GM12878 (cell line): Measurements from ENCODE around the gene DDX24. TPM values are rescaled to one million over a fixed set of nuclear protein-coding genes. Genes with fewer than 3 reads are reported as not detected.

ENCODE experiments used
- ATAC-seq: fragments of 200-7000 bp; cut with Tn5 transposase; 3 replicates; pipeline ENCODE4 v1.9.1; 2020; ENCODE audit warnings: mild to moderate bottlenecking, moderate library complexity
- BruUV-seq: library from RNA; stranded (reverse); fragments of 400-500 nt; replicated peaks from 2 replicates; lab custom pipeline; 2021; lab: Mats Ljungman, UMichigan
- CTCF ChIA-PET: fragments of 300-600 bp; sonication (Branson Sonifier 250); formaldehyde crosslinking; extraction: SDS; loops from one replicate; lab custom pipeline; 2021; ENCODE audit warnings: inconsistent platforms; lab: Yijun Ruan, JAX
- POLR2A ChIA-PET: fragments of 350-600 bp; formaldehyde crosslinking; extraction: SDS; loops from one replicate; lab custom pipeline; 2021; ENCODE audit warnings: inconsistent platforms; lab: Charles Lee
- RAD21 ChIA-PET: fragments of 300-600 bp; sonication (Branson Sonifier 250); formaldehyde crosslinking; loops from one replicate; lab custom pipeline; 2023; ENCODE audit warnings: antibody characterized with exemption; ENCODE audit not compliant: unreplicated experiment; lab: Charles Lee
- SMC1A ChIA-PET: fragments of 300-600 bp; sonication (Branson Sonifier 250); formaldehyde crosslinking; loops from one replicate; lab custom pipeline; 2023; ENCODE audit not compliant: unreplicated experiment, uncharacterized antibody; lab: Charles Lee
- DNase-seq: peaks from one replicate; pipeline ENCODE4 v3.0.0-alpha.2; 2011; ENCODE audit warnings: low read depth, low spot score
- FAIRE-seq: peaks from 3 replicates; lab custom pipeline; 2011; peaks lifted over from hg19 to GRCh38; lab: Jason Lieb, UNC
- H2AFZ ChIP-seq: 2 replicates; pipeline ENCODE4 v1.6.0; 2011; ENCODE audit warnings: low read depth, low read length, control low read depth; ENCODE audit not compliant: control insufficient read depth
- H3K27ac ChIP-seq: 2 replicates; pipeline ENCODE4 v1.5.1; 2011; ENCODE audit warnings: control low read depth; ENCODE audit not compliant: control insufficient read depth, insufficient read depth
- H3K27me3 ChIP-seq, 2 experiments: replicated peaks in 1 of 2; 2 replicates each; pipeline versions ENCODE4 v1.6.0 to v1.6.1; 2011; ENCODE audit warnings: low read length in 1 of 2; ENCODE audit not compliant: control insufficient read depth in 2 of 2, insufficient read depth in 2 of 2
- H3K36me3 ChIP-seq, 2 experiments: 2 replicates each; pipeline ENCODE4 v1.5.1; 2011; ENCODE audit warnings: low read length in 1 of 2; ENCODE audit not compliant: control insufficient read depth in 2 of 2, insufficient read depth in 2 of 2
- H3K4me1 ChIP-seq: 2 replicates; pipeline ENCODE4 v1.6.1; 2011; ENCODE audit warnings: mild to moderate bottlenecking, low read length, moderate library complexity, mixed read lengths; ENCODE audit not compliant: control insufficient read depth, insufficient read depth
- H3K4me2 ChIP-seq: 2 replicates; pipeline ENCODE4 v1.6.0; 2011; ENCODE audit warnings: control low read depth; ENCODE audit not compliant: control insufficient read depth, insufficient read depth
- H3K4me3 ChIP-seq: fragments of 200-600 bp; sonication (generic); 2 replicates; pipeline ENCODE4 v1.5.1; 2016
- H3K79me2 ChIP-seq: 2 replicates; pipeline ENCODE4 v1.6.0; 2011; ENCODE audit warnings: low read length; ENCODE audit not compliant: control insufficient read depth, insufficient read depth
- H3K9ac ChIP-seq: 2 replicates; pipeline ENCODE4 v1.8.0; 2011; ENCODE audit warnings: low read length, control low read depth, mixed read lengths; ENCODE audit not compliant: control insufficient read depth, insufficient read depth
- H3K9me3 ChIP-seq: replicated peaks from 3 replicates; pipeline ENCODE4 v1.5.1; 2011; ENCODE audit warnings: mild to moderate bottlenecking, low read length; ENCODE audit not compliant: control insufficient read depth, insufficient read depth
- H4K20me1 ChIP-seq: 2 replicates; pipeline ENCODE4 v1.6.0; 2011; ENCODE audit not compliant: control insufficient read depth, insufficient read depth
- ATF7 ChIP-seq: fragments of 450-650 bp; IDR thresholded peaks from 2 replicates; pipeline ENCODE4 v1.6.1; 2016; ENCODE audit warnings: low read depth, mild to moderate bottlenecking
- E4F1 ChIP-seq: fragments of 450-650 bp; IDR thresholded peaks from 2 replicates; pipeline ENCODE4 v1.6.1; 2018; ENCODE audit warnings: borderline replicate concordance, mild to moderate bottlenecking; ENCODE audit not compliant: partially characterized antibody
- EED ChIP-seq: sonication (generic); IDR thresholded peaks from 2 replicates; pipeline ENCODE4 v1.6.1; 2016; ENCODE audit warnings: antibody characterized with exemption, low read depth
- HSF1 ChIP-seq: fragments of 150-350 bp; IDR thresholded peaks from 2 replicates; pipeline ENCODE4 v1.6.1; 2014; ENCODE audit warnings: mild to moderate bottlenecking, low read depth, low read length
- NFIC ChIP-seq: IDR thresholded peaks from 2 replicates; pipeline ENCODE4 v1.6.1; 2012; ENCODE audit warnings: low read depth, mild to moderate bottlenecking, inconsistent platforms, low read length, moderate library complexity
- NR2C2 ChIP-seq: IDR thresholded peaks from 2 replicates; pipeline ENCODE4 v1.6.1; 2011; ENCODE audit warnings: borderline replicate concordance, low read depth; ENCODE audit not compliant: control insufficient read depth, insufficient read length
- NR2F1 ChIP-seq: fragments of 450-650 bp; conservative IDR thresholded peaks from 2 replicates; pipeline ENCODE4 v1.6.1; 2017; ENCODE audit warnings: mild to moderate bottlenecking
- PRDM15 ChIP-seq: fragments of 450-650 bp; formaldehyde crosslinking; IDR thresholded peaks from 2 replicates; pipeline ENCODE4 v1.4.0; 2020; ENCODE audit warnings: mild to moderate bottlenecking, moderate library complexity
- RUNX3 ChIP-seq: IDR thresholded peaks from 2 replicates; pipeline ENCODE4 v1.6.1; 2012; ENCODE audit warnings: low read length, inconsistent platforms
- SPI1 ChIP-seq: IDR thresholded peaks from 2 replicates; pipeline ENCODE4 v1.6.1; 2011; ENCODE audit warnings: low read depth, mild to moderate bottlenecking, low read length, moderate library complexity, borderline replicate concordance; ENCODE audit not compliant: insufficient read depth
- SREBF1 ChIP-seq: IDR thresholded peaks from 2 replicates; pipeline ENCODE4 v1.6.1; 2012; ENCODE audit warnings: mild to moderate bottlenecking, low read length
- SREBF2 ChIP-seq: IDR thresholded peaks from 2 replicates; pipeline ENCODE4 v1.6.1; 2012; ENCODE audit warnings: mild to moderate bottlenecking, low read length
- STAT3 ChIP-seq: IDR thresholded peaks from 2 replicates; pipeline ENCODE4 v1.6.1; 2011; ENCODE audit warnings: low read depth, low read length, improper control_type of control experiment
- WGBS: methylation state at CpG from one replicate; pipeline ENCODE4 v1.1.6; 2016; ENCODE audit warnings: low lambda C conversion rate; ENCODE audit not compliant: insufficient replicate concordance, insufficient coverage; ENCODE audit errors: missing lambda C conversion rate; 5-methylcytosine and 5-hydroxymethylcytosine counted together
- in situ Hi-C: fragments of 300-500 bp; cut with MboI; formaldehyde crosslinking; loops from 9 replicates; pipeline ENCODE4 v1.14.3; 2018; ENCODE audit warnings: mixed read lengths
- intact Hi-C: fragments of 100-400 bp; cut with micrococcal nuclease; formaldehyde crosslinking; loops from one replicate; pipeline ENCODE4 v1.14.2; 2022; ENCODE audit not compliant: unreplicated experiment
- polyA plus RNA-seq, 11 experiments: library from polyadenylated mRNA; depleted of rRNA in 4 of 11; unstranded in 6 of 11; stranded (reverse) in 5 of 11; fragments of >200 nt; fragmentation: Nextera tagmentation in 4 of 11; fragmentation: Illumina TruSeq in 1 of 11; extraction: Ambion mirVana in 4 of 11; extraction: Trizol in 1 of 11; gene quantifications; 1 replicate in 1 of 11; 2 replicates in 10 of 11; pipeline versions ENCODE4 v1.2.1 to v1.2.3, GENCODE V29; 2011 to 2016; ENCODE audit warnings: inconsistent platforms in 2 of 11, missing spikeins in 2 of 11, low read depth in 1 of 11
- total RNA-seq, 4 experiments: library from RNA; depleted of rRNA in 3 of 4; stranded (reverse); fragments of >200 nt in 3 of 4; fragmentation: Illumina TruSeq in 1 of 4; extraction: Trizol in 1 of 4; gene quantifications; 2 replicates each; pipeline versions ENCODE4 v1.2.1 to v1.2.3, GENCODE V29; 2013 to 2021
- TF ChIP-seq, protein P1 (sequence below): fragments of 450-650 bp; IDR thresholded peaks from 2 replicates; pipeline ENCODE4 v1.6.1; 2016; ENCODE audit warnings: mild to moderate bottlenecking
- TF ChIP-seq, protein P2 (sequence below): IDR thresholded peaks from 2 replicates; pipeline ENCODE4 v1.6.1; 2012; ENCODE audit warnings: low read depth, low read length, improper control_type of control experiment

Gene DDX24
- total and polyA plus RNA-seq, 10 of the 15 experiments (the other 5 are each of a cell fraction or from before 2014, with no cell fraction given) = 137 to 266 (median 184) TPM

- Histone ChIP-seq H3K9ac (no peak overlapping the region), H4K20me1 (no peaks in the 10 kb centered on the region), H3K27ac (no peak overlapping the region), H3K4me2 (no peak overlapping the region), H3K4me1 (peaks cover 10% of the 10 kb centered on the region), H3K27me3 (peaks cover 0 to 2% of the 10 kb centered on the region in 2 experiments; a peak in 1 of 4 replicates), H3K9me3 (no peaks in the 10 kb centered on the region; the same call in 2 of the 3 replicates), H3K79me2 (no peaks in the 10 kb centered on the region), H2AFZ (no peak overlapping the region), H3K4me3 (no peak overlapping the region), H3K36me3 (no peaks in the 10 kb centered on the region)
- in situ Hi-C loops (no loop called here), intact Hi-C loops (no loop called here)
- FAIRE-seq = no peak
- ChIA-PET RAD21 (interaction anchor here (1.1 kb wide), 1 partner anchor 78 kb away, joined by 3 read pairs; no protein-coding TSS in a partner anchor), POLR2A (no interaction called here), CTCF (interaction anchor here (1.2 to 1.5 kb wide), 3 partner anchors 14 to 48 kb away, joined by 3 to 4 read pairs (median 3); no protein-coding TSS in a partner anchor), SMC1A (interaction anchor here (1.6 to 1.7 kb wide), 2 partner anchors 11 to 38 kb away, joined by 5 read pairs; no protein-coding TSS in a partner anchor)
- no peak for DNase-seq
- ATAC-seq = no peak
- 43% methylated on average over 8 of the region's 8 CpGs for WGBS
- no TSS peak for BruUV-seq
- TF ChIP-seq PRDM15 (CRISPR knock-in tag) (no peak), STAT3 (no peak), EED (no peak), SPI1 (no peak), NR2F1 (no peak), SREBF2 (no peak), ATF7 (no peak), NR2C2 (no peak), RUNX3 (no peak), SREBF1 (no peak), E4F1 (no peak), NFIC (no peak), HSF1 (no peak)
- TF ChIP-seq, protein P1, sequence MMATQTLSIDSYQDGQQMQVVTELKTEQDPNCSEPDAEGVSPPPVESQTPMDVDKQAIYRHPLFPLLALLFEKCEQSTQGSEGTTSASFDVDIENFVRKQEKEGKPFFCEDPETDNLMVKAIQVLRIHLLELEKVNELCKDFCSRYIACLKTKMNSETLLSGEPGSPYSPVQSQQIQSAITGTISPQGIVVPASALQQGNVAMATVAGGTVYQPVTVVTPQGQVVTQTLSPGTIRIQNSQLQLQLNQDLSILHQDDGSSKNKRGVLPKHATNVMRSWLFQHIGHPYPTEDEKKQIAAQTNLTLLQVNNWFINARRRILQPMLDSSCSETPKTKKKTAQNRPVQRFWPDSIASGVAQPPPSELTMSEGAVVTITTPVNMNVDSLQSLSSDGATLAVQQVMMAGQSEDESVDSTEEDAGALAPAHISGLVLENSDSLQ = no peak
- TF ChIP-seq, protein P2, sequence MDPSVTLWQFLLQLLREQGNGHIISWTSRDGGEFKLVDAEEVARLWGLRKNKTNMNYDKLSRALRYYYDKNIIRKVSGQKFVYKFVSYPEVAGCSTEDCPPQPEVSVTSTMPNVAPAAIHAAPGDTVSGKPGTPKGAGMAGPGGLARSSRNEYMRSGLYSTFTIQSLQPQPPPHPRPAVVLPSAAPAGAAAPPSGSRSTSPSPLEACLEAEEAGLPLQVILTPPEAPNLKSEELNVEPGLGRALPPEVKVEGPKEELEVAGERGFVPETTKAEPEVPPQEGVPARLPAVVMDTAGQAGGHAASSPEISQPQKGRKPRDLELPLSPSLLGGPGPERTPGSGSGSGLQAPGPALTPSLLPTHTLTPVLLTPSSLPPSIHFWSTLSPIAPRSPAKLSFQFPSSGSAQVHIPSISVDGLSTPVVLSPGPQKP = no peak
These were observed 62.7 kb downstream of the DDX24 start for GRCh38 chr14:94018308-94018707.
